Stromal cell of bone marrow (primary cell): ENCODE measurements around the gene ANKRD39.

Experiments used
- DNase-seq: peaks from one replicate; pipeline ENCODE4 v3.0.0-alpha.2; 2012; ENCODE audit warnings: low read depth

The ANKRD39 gene

DNA sequence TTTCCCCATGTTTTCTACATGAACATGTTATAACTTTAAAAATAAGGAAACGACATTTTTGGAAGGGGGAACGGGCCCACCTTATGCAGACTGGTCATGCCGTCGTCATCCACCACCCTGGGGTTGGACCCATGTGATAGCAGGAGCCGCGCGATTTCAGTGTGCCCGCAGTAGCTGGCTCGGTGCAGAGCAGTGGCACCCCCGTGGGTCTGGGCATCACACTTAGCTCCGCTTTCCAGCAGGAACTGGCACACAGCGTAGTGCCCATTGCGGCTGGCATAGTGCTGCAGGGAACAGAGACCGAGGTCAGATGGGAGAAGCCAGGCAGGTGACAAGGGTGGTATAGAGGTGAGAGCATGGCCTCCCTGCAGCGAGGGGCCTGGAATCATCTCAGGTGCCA lies 4.5 kb downstream of the ANKRD39 start:
- no peak for DNase-seq

DNA sequence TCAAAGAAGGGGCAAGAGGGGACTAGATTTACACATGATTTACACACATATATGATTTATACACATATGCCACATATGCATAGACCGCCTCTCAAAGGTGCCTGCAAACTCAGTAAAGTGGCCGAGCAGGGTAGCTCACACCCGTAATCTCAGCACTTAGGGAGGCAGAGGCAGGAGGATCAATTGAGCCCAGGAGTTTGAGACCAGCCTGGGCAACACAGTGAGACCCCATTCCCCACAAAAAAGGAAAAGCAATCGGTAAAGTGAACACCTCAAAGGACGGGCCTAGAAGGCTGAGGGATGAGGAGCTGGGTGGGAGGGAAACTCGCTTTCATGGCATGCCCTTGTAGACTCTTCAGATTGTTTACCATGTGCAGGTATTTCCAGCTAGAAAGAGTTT lies 5.1 kb downstream of the ANKRD39 start:
- DNase-seq: no peak

DNA sequence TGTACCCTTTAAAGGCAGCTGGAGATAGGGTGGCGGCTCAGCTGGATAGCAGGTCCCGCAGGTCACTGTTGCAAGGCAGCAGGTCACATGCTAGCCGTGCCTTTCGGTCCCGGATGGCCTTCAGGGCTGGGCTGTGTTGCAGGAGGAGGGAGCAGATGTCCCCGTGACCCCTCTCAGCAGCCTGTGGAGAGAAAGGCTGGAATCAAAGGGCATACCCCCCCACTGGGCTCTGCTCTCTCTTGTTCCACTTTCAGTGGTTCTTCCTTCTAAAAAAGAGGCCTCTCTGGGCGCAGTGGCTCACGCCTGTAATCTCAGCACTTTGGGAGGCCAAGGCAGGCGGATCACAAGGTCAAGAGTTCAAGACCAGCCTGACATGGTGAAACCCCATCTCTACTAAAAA lies 9.6 kb downstream of the ANKRD39 start:
- DNase-seq: no peak

DNA sequence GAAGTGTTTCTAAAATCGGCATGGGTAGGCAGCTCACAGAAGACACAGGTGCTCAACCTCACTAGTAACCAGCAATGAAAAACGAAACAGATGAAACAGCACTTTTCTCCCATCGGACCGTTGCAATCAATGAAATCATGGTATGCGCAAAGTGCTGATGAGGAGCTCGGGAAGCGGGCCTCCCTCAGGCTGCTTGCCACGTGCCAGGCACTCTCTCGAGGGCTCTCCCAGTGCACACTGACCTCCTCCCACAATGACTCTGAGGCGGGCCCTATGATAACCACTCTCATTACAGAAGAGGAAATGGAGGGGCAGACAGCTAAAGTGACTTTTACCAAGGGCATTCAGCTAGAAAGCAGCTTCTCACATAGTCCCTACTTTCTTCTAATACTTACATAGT lies 10.2 kb downstream of the ANKRD39 start:
- no peak for DNase-seq

DNA sequence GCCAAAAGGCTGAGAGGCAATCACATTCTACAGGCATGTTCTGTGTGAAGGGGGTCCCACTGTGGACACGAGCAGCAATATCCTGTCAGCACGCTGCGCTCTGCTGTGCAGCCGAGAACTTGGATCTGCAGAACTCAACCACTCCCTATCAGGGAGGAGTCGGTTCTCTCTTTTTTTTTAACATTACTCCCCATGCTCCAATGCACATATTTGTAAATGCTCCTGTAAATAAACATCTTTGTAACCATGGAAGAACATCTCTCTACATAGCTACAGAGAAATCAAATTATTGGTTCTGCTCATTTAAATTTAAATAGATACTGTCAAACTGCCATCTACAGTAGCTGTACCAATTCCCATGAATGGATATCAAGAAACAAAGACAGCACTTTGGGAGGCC lies 11.0 kb downstream of the ANKRD39 start:
- no peak for DNase-seq

DNA sequence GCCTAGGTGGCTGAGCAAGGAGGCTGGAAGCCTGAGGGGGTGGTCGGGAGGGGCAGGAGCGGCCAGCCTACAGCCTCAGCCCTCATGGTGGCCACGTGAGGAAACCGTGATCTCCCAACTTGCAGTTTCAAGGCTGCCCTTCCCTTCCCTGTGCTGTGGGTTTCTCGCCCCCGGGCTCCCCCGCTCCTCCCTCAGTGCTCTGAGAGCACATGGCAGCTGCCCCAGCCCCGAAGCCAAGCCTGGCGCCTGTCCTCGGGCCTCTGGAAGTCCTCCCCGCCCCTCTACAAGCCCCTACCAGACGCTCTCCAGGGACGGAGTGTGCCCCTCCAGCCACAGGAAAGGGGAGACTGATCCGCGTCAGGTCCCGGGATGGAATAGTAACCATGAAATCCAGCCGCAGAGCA lies 13.4 kb downstream of the ANKRD39 start:
- no peak for DNase-seq

DNA sequence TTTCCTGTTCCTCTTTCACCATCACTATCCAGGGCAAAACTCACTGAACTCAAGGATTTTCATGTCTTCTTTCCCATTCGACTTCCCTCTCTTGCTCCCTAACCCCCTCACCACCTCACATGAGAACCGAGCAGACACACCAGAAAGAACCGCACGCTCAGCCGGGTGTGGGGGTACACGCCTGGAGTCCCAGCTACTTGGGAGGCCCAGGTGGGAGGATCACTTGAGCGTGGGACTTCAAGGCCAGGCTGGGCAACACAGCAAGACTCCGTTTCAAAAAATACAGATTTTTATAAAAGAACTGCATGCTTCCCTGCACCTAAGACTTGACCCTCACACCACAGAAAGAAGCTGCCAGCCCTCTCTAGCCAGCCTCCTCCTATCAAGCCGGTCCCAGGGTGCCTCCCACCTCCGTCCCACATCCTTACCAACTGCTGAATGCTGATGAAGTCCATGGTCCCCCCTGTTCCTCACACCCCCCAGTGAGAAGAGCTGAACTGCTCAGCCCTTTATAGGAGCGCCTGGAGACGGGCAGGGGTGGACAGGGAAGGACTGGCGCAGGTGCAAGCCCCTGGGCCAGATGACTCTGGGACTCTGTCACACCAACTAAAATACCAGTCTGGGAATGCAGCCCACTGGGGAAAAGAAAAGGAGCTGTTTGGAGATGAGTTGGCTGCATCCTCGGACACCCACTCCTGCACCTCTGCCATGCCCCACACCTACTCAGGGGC lies 14.1 kb downstream of the ANKRD39 start, which contains the start of gene ANKRD23:
TSS of gene ANKRD23 (minus strand) at position 484 of the 731 bp plus-strand sequence. CDS start at position 455, 29 bp downstream.
- no peak for DNase-seq

DNA sequence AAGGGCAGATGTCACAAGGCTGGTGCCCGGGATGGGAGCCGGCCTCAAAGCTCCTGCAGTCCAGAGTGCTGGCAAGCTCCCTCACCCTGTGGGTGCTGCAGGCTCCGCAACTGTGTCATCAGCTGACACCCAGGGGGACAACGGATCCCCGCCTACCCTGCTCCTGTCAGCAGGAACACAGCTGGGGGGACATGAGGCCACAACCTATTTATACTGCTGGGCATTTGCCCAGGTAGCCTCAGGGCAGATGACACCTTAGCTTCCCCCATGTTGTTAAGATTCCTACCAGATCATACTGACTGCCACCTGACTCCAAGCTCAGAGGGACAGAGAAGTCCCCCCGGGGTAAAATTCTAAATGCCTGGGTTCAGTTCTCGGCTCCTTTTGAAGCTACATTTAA lies 15.2 kb downstream of the ANKRD39 start:
- DNase-seq: no peak

DNA sequence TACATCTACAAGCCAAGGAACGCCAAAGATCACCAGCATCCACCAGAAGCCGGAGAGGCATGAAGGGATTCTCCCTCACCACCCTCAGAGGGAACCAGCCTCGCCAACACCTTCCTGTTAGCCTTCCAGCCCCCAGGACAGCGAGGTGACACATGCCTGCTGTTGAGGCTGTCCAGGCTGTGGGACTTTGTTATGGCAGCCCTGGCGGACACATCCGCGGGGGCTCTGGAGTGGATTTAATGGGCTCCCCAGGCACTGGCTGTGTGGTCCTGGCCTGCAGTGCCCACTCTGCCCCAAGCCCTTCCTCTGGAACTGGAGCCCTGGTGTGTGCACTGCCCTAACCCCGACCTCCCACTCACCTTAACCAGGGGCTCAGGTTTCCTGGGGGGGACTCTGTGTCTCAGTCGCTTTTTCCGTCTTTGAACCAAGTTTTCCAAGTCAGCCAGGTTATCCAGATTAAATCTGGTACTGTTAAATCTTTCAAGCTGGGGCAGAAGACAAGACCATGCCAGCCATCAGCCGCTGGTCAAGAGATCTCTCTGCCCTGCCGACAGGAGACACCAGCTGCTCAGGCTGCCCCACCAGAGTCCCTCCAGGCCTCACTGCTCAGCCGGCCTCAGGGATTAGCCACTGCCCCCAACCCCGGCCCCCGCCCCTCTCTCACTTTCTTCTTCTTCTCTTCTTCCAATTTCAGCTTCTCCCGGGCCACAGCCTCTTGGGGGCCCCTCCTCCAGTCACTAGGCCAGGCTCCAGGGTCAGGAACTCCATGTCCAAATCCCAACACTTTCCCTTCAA lies 15.9 kb downstream of the ANKRD39 start:
- no peak for DNase-seq

DNA sequence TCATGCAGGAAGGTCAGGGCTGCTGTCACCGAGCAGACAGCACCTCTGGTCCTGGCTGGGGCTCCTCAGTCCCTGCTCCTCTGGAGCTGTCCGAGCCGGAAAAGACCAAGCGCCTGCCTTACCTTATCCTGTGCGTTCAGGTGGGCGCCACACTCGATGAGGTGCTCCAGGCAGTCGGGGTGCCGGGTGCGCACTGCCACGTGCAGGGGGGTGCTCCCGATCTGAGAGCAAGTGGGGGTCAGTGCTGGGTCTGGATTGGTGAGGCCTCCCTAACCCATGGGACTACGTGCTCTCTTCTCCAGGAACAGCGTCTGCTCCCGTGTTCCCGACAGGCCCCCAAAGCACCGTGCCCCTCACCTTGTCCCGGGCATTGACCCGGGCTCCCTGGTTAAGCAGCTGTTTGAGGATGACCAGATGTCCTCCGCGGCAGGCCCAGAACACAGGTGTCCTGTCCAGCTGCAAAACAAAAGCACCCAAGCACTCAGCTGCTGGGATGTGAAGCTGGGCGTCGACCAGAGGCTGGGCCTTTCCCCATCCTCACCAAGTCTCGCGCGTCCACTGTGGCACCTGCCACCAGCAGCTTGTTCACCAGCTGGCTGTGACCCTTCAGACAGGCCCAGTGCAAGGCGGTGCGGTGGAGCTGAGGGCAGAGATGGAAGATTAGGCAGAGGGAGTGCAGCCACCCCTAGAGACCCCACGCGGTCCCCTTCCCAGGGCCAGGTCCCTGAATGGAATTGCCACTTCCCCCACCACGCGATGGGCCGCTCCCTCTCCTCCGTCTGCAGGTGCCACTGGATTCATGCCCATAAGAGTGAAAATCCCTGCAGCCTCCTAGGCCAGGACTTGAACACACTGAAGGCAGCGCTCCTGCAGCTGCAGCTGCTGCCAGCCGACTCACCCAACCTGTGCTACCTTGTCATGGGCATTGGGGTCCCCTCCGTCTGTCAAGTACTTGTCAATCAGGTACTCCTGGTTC lies 17.7 kb downstream of the ANKRD39 start:
- DNase-seq: no peak

DNA sequence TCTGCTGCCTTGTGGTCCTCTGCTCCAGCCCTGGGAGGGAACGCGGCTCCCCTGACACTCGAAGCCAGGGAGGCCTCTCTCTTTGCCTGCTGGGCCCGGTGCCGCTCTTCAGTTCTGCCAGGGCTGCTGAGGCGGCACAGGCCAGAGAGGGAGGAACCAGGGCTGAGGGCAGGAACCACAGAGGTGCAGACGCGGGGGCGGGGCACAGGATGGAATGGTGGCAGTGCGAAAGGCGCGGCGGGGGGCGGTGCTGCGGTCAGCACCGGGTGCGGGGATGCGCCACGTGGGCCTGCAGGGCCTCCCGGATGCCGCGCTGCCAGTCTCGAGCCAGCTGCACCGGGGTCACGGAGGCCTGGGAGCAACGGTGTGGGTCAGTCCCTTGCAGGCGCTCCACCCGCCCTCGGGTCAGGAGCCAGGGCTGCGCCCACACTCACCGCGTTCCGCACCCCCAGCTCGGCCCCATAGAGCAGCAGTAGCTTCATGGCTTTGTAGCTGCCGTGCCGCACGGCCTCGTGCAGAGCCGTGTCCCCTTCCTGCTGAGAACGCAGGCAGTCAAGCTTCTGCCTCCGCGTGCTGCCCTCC lies 18.4 kb downstream of the ANKRD39 start:
- no peak for DNase-seq

DNA sequence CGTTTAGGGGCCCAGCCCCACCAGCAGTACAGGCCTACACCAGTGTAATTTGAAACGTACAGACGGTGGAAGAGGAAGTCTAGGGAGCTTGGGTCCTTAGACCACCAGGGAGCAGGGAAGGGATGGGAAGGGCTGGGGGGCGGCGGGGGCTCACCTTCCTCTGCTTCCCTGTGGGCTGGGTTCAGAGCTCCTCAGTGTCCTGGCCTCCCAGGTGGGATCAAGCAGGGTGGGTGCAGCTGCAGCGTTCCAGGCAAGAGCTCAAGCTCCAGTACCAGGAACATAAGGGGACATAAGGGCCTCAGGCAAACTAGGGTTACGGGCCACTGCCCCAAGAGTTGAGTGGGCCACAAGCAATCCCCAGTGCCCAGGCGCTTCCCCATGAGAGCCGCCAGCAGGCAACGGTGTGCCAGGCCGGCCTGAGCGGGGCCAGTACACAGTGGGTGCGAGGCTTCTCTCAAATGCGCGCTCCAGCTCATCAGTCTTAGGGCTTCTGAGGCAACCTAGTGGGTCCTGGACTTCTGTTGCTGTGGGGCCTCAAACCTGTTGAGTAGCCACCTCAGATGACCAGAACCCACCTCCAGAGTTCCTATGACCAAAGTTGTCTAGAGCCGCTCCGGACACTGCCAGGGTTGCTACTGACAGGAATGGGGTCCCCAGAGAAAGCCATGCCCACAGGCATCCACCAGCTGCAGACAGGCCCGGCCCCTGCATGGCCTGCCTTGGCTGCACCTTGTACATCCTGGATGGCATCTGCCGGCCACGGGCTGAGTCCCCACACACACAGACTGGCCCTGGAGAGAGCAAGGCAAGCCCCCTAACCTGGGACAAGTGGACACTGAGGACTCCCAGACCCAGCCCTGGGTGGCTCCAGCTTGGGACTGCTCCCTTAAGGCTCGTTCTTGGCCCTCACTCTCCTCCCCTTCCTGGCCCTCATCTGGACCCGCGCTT lies 19.2 kb downstream of the ANKRD39 start:
- DNase-seq: no peak

DNA sequence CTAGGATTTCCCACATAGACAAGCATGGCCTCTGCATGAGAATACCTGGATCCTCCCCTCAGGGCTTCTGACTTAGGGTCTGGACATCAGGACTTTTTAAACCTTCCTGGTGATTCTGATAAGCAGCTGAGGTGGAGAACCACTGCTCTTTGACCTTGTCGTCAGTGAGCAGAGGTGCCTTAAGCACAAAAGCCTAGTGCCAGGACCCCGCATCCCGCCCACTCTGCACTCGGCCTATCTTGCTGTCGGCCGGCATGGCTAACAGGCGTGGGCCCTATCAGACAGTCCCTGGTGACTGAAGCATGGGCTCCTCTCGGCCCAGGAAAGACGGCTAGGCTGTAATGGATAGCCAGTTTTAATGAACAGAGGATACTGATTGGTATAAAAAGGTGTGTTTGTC lies 20.2 kb downstream of the ANKRD39 start:
- DNase-seq: no peak

DNA sequence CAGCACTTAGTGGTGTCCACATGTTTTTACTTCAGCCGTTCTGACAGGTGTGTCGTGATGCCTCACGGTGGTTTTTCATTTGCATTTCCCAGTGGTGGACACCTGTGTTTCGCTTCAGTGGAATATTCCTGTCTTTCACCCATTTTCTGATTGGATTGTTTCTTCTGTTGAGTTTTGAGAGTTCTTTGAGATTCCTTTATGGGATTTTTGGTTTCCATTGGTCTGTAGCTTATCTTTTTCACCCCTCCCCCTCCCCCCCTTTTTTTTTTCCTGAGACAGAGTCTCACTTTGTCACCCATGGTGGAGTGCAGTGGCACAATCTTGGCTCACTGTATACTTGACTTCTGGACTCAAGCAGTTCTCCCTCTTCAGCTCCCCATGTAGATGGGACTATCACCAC lies 22.0 kb downstream of the ANKRD39 start:
- DNase-seq: no peak

DNA sequence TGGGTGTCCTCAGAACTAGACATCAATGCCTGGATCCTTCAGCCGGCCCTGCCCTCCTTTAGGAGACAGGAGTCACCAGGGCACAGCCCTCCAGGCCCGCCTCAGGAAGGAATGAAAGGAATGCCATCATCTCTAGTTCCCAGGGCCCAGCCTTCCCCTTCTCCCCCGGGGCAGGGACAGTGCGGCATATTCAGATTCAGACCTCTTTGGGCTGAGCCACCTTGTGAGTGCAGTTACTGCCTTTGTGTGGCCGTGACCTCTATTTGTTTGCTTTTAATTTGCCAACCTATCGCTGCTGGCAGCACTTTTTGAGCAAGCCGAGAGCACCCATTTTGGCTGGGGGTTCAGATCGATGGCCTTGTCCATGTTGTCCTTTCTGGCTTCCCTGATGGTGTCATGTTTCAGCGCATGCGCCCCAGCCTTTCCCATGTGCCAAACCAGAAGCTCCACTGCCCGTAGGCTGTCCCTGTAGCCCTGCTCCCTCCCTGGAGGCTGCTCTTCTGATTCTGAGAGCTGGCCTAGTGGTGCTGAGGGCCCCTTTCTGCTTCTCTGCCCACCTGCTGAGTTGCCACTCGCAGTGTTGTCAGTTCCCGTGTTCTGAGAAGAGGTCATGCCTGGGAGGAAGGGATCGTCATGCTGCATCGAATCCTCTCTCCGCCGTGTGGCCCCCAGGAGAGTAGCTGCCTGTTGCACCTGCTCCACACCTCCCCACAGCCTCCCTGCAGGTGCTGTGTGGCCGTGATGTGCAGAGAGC lies 24.9 kb downstream of the ANKRD39 start:
- no peak for DNase-seq

DNA sequence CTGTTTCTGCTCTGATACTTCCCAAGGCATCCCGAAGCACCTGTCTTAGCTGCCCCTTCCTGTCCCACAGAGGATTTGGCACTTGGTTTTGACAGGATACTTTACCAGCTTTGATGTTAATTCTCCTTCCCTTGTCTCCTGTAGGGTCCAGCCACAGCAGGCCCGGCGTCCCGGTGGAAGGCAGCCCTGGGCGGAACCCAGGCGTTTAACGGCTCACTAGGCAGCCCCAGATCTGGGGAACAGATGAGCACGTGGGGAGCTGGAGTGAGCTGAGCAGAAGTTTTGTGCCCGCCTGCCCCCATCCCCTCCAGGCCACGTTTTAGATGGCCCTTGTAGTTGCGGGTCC lies 25.4 kb downstream of the ANKRD39 start:
- DNase-seq: no peak

DNA sequence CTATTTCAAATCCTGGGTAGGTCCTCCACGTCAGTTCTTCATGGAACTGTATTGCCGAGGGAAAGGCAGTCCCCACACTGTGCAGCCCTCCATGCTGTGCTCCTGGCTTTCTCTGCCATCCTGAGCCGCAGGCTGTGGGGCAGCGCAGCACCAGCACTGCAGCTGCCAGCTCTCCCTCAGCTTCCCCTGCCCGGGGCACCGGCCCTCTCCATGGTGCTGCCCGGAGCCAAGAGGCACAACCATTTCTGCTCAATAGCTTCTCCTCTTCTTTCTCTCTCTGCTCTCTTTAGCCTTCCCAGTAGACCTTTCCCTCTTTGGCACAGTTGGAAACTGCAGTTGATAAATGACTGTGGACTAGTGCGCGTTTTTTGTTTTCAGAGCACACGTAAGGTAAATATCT lies 26.1 kb downstream of the ANKRD39 start:
- DNase-seq: no peak

DNA sequence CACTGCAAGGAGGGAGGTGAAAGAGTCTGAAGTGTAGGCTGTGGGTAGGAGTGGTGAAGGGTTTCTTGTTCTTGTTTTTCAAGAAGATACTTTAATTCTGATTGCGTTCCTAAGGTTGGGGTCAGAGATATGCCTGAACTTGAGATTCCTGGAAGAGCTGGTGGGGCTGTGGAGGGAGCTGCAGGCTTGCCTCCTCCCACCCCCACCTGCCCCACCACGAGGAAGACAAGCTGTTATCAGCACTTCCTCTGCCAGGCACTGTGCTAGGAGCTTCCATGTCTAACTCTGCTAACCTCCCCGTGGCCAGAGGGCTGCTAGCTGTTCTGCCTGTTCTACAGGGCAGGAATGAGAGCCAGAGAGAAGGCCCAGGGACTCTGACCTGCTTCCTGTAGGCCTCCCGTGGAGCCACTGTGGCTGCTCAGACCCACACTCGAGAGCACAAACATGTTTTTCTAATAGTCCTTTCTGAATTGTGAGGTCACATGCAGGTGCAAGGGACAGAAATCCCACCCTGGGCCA lies 27.7 kb downstream of the ANKRD39 start:
- no peak for DNase-seq

DNA sequence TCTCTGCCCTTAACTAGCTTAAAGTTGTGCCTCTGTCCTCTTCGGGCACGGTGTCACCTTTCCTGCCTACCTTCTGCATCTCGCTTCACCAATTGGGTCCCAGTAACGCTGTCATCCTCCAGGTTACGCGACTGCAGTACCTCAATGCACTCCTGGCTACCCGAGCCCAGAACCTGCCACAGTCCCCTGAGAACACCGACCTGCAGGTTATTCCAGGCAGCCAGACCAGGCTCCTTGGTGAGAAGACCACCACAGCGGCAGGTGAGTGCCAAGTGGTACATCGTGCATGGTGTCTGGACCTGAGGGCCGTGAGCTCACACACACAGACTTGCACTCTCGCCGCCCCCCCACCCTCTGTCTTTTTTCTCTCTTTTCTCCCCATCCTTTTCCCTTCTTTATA lies 28.9 kb downstream of the ANKRD39 start:
- no peak for DNase-seq

DNA sequence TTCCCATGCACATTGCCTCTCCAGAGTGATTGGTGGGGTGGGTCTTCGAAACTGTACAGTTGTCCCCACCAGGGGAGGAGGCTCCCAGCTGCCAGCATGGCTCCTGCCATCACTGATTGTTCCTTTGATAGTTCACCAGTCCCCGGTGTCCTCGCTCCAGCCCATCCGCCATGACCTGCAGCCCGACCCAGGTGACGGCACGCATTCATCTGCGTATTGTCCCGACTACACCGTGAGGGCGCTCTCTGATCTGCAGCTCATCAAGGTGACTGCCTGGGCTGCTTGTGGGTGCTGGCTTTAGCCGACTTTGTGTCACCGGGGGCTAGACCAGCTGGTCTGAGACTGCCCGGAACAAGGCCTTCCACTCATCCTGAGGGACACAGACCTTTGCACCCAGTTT lies 29.4 kb downstream of the ANKRD39 start:
- no peak for DNase-seq
